Smooth muscle cell (in vitro differentiated cells): Measurements from ENCODE around the gene ETNPPL. TPM values are rescaled to one million over a fixed set of nuclear protein-coding genes. Genes with fewer than 3 reads are reported as not detected.

Experiments
- DNase-seq: peaks from one replicate; lab custom pipeline; 2025; ENCODE audit not compliant: unreplicated experiment; lab: John Stamatoyannopoulos, UW
- H2AFZ ChIP-seq: fragments of 200-600 bp; sonication (generic); 2 replicates; pipeline ENCODE4 v1.6.0; 2016; ENCODE audit warnings: antibody characterized with exemption, low read depth, mild to moderate bottlenecking
- H3F3A ChIP-seq: fragments of 200-600 bp; sonication (generic); 2 replicates; pipeline ENCODE4 v1.6.0; 2017; ENCODE audit warnings: antibody characterized with exemption, low read depth
- H3K27ac ChIP-seq: fragments of 200-600 bp; sonication (generic); 2 replicates; pipeline ENCODE4 v1.5.1; 2016; ENCODE audit warnings: low read depth, mild to moderate bottlenecking
- H3K27me3 ChIP-seq: fragments of 200-600 bp; sonication (generic); 2 replicates; pipeline ENCODE4 v1.6.1; 2016; ENCODE audit warnings: low read depth, mild to moderate bottlenecking
- H3K36me3 ChIP-seq: fragments of 200-600 bp; sonication (generic); 2 replicates; pipeline ENCODE4 v1.5.1; 2016; ENCODE audit warnings: low read depth
- H3K4me1 ChIP-seq: fragments of 200-600 bp; sonication (generic); 2 replicates; pipeline ENCODE4 v1.5.1; 2016; ENCODE audit warnings: low read depth
- H3K4me2 ChIP-seq: fragments of 200-600 bp; sonication (generic); 2 replicates; pipeline ENCODE4 v1.6.0; 2016; ENCODE audit warnings: mild to moderate bottlenecking
- H3K4me3 ChIP-seq: fragments of 200-600 bp; sonication (generic); 2 replicates; pipeline ENCODE4 v1.5.1; 2016; ENCODE audit warnings: mild to moderate bottlenecking
- H3K79me2 ChIP-seq: fragments of 200-600 bp; sonication (generic); 2 replicates; pipeline ENCODE4 v1.6.0; 2016; ENCODE audit warnings: low read depth, mild to moderate bottlenecking
- H3K9ac ChIP-seq: fragments of 200-600 bp; sonication (generic); 2 replicates; pipeline ENCODE4 v1.6.0; 2016; ENCODE audit warnings: low read depth
- H3K9me3 ChIP-seq: fragments of 200-600 bp; sonication (generic); replicated peaks from 2 replicates; pipeline ENCODE4 v1.5.1; 2016; ENCODE audit warnings: low read depth
- H4K20me1 ChIP-seq: fragments of 200-600 bp; sonication (generic); 2 replicates; pipeline ENCODE4 v1.6.0; 2016; ENCODE audit warnings: low read depth
- CTCF ChIP-seq: fragments of 200-600 bp; sonication (generic); IDR thresholded peaks from 2 replicates; pipeline ENCODE4 v1.5.1; 2017; ENCODE audit warnings: borderline replicate concordance, mild to moderate bottlenecking, antibody characterized with exemption; ENCODE audit not compliant: insufficient read depth, poor library complexity, severe bottlenecking
- WGBS: methylation state at CpG from one replicate; pipeline ENCODE4 v1.1.7; 2016; ENCODE audit warnings: low lambda C conversion rate; 5-methylcytosine and 5-hydroxymethylcytosine counted together
- polyA plus RNA-seq: library from polyadenylated mRNA; unstranded; fragments of >200 nt; fragmentation: Nextera tagmentation; extraction: Ambion mirVana; gene quantifications from 2 replicates; pipeline ENCODE4 v1.2.1, GENCODE V29; 2016
- total RNA-seq: library from RNA; depleted of rRNA; stranded (reverse); fragments of >200 nt; gene quantifications from 2 replicates; pipeline ENCODE4 v1.2.3, GENCODE V29; 2014

Gene ETNPPL
- total and polyA plus RNA-seq, 2 experiments from 2014 or later = not detected

DNA sequence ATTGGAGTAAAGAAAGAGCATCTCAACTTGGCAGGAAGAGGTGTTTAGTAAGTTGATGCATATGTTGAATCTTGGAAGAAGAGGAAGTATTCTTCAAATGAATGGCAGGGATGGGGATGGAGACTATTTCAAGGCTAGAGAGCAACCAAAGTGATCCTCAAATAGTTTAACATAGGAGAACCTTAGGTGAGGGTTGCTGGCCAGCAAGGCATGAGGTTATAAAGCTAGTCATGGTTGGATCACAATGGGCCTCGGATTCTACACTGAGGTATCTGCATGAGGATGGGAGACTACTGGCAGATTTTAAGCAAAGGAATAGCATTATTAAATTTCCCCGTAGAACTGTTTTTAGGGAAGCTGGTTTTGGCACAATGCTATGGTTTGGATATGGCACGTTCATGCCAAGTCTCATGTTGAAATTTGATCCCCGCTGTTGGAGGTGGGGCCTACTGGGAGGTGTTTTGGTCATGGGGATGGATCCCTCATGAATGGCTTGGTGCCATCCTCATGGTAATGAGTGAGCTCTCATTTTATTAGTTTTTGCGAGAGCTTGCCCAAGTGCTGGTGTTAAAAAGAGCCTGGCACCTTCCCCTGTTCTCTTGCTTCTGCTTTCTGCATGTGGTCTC lies 41.9 kb upstream of the ETNPPL start:
- 88% methylated on average over 5 of the region's 5 CpGs for WGBS
- no peaks in the 10 kb centered on the region for H3F3A ChIP-seq

DNA sequence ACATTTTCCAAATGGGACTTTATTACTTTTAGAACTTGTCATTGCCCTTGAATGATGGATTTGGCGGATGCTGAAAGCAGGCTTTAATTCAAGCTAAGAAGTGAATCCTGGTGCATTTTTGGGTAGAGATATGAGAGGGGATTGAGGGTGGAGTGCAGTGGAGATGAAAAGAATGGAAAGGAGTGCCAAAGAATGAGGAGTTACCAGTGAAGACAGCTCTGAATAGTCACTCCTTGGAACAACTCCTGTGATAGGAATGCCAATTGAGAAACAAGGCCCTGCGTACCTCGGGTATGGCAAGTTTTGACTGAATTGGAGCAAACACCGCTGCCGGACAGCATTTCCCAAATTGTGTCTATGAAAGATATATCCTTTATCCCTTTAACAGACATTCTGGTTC lies 36.5 kb upstream of the ETNPPL start:
- 98% methylated on average over 5 of the region's 5 CpGs for WGBS
- H4K20me1 ChIP-seq = no peaks in the 10 kb centered on the region
- H3K36me3 ChIP-seq = no peaks in the 10 kb centered on the region
- H3F3A ChIP-seq = no peaks in the 10 kb centered on the region
- H3K27me3 ChIP-seq = no peaks in the 10 kb centered on the region
- no peak for DNase-seq
- H3K4me1 ChIP-seq = no peaks in the 10 kb centered on the region
- H3K4me3 ChIP-seq = no peak overlapping the region
- H3K9me3 ChIP-seq = no peaks in the 10 kb centered on the region
- no peak overlapping the region for H2AFZ ChIP-seq
- no peak overlapping the region for H3K9ac ChIP-seq
- no peak overlapping the region for H3K27ac ChIP-seq
- H3K4me2 ChIP-seq = no peak overlapping the region
- H3K79me2 ChIP-seq = no peaks in the 10 kb centered on the region
- TF ChIP-seq CTCF = no peak

More for the DNA sequence above, 41.9 kb upstream of the ETNPPL start:
- Histone ChIP-seq H3K4me3 (no peak overlapping the region), H3K27ac (no peak overlapping the region), H4K20me1 (no peaks in the 10 kb centered on the region), H3K27me3 (no peaks in the 10 kb centered on the region), H3K9me3 (no peaks in the 10 kb centered on the region), H3K9ac (no peak overlapping the region), H3K79me2 (no peaks in the 10 kb centered on the region), H2AFZ (no peak overlapping the region), H3K4me1 (no peaks in the 10 kb centered on the region), H3K4me2 (no peak overlapping the region), H3K36me3 (no peaks in the 10 kb centered on the region)
- DNase-seq = no peak
- TF ChIP-seq CTCF = no peak

- peak overlapping the region; percentile 44 for H3K4me2 ChIP-seq
- WGBS = 42% methylated on average over 3 of the region's 3 CpGs
These were observed 33.3 kb upstream of the ETNPPL start for GRCh38 chr4:108796173-108796572.

More at GRCh38 chr4:108796173-108796572, 33.3 kb upstream of the ETNPPL start:
- H3K27ac ChIP-seq = no peak overlapping the region
- no peaks in the 10 kb centered on the region for H4K20me1 ChIP-seq
- H3K4me1 ChIP-seq = no peaks in the 10 kb centered on the region
- no peaks in the 10 kb centered on the region for H3K36me3 ChIP-seq
- H2AFZ ChIP-seq = no peak overlapping the region
- no peaks in the 10 kb centered on the region for H3K79me2 ChIP-seq
- H3K9me3 ChIP-seq = no peaks in the 10 kb centered on the region
- no peaks in the 10 kb centered on the region for H3K27me3 ChIP-seq
- no peaks in the 10 kb centered on the region for H3F3A ChIP-seq
- TF ChIP-seq CTCF = no peak
- H3K4me3 ChIP-seq = no peak overlapping the region
- no peak for DNase-seq
- no peak overlapping the region for H3K9ac ChIP-seq
